Subcutaneous abdominal adipose tissue (tissue), 5 donors: ENCODE measurements around the gene SOS2.

Experiments
- H3K27ac ChIP-seq: one replicate; pipeline ENCODE4 v1.7.0; 2013; ENCODE audit warnings: low read depth, mild to moderate bottlenecking, inconsistent platforms, low read length, moderate library complexity
- H3K27me3 ChIP-seq, 5 donors: one replicate each; pipeline ENCODE4 v1.7.0; 2013; ENCODE audit warnings: low read length in 5 of 5, inconsistent platforms in 1 of 5; ENCODE audit not compliant: control insufficient read depth in 5 of 5, insufficient read depth in 4 of 5
- H3K36me3 ChIP-seq, 5 donors: one replicate each; pipeline ENCODE4 v1.7.0; 2013; ENCODE audit warnings: low read length in 5 of 5; ENCODE audit not compliant: control insufficient read depth in 5 of 5, insufficient read depth in 5 of 5
- H3K4me1 ChIP-seq, 5 donors: one replicate each; pipeline ENCODE4 v1.7.0; 2013; ENCODE audit warnings: low read length in 5 of 5, mild to moderate bottlenecking in 3 of 5, moderate library complexity in 1 of 5; ENCODE audit not compliant: control insufficient read depth in 5 of 5, insufficient read depth in 5 of 5
- H3K4me3 ChIP-seq, 5 donors: one replicate each; pipeline ENCODE4 v1.7.0; 2013; ENCODE audit warnings: low read length in 5 of 5, low read depth in 1 of 5
- H3K9ac ChIP-seq, 5 donors: one replicate each; pipeline ENCODE4 v1.7.0; 2013; ENCODE audit warnings: low read length in 5 of 5, mild to moderate bottlenecking in 4 of 5, moderate library complexity in 3 of 5
- H3K9me3 ChIP-seq, 5 donors: one replicate each; pipeline ENCODE4 v1.7.0; 2013; ENCODE audit warnings: low read length in 5 of 5; ENCODE audit not compliant: control insufficient read depth in 5 of 5
- donor health status: healthy.
- donor health status: healthy.
- donor health status: healthy.
- donor health status: healthy.
- donor health status: healthy.

The SOS2 gene

DNA sequence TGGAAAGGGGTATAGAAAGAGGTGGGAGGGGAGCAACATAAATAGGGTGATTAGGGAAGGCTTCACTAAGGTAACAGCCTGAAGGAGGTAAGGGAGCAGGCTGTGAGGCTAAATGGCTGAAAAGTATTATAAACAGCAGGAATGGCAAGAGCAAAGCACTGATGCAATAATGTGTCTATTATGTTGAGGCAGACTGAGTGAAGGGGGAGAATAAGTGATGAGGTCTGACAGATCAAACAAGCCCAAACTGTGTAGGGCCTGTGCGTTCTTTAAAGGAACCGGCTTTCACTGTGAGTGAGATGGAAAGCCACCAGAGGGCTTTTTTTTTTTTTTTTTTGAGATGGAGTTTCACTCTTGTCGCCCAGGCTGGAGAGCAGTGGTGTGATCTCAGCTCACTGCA is 108.3 kb downstream of the SOS2 start:
- H3K9me3 ChIP-seq, result no peaks in the 10 kb centered on the region
- H3K4me1 ChIP-seq, result peaks cover 0 to 7% (median 0%) of the 10 kb centered on the region in 5 donors
- H3K4me3 ChIP-seq, result no peak overlapping the region
- peaks cover 13 to 32% (median 16%) of the 10 kb centered on the region in 5 donors for H3K36me3 ChIP-seq
- H3K27me3 ChIP-seq, result no peaks in the 10 kb centered on the region
- no peak overlapping the region for H3K27ac ChIP-seq
- no peak overlapping the region for H3K9ac ChIP-seq

DNA sequence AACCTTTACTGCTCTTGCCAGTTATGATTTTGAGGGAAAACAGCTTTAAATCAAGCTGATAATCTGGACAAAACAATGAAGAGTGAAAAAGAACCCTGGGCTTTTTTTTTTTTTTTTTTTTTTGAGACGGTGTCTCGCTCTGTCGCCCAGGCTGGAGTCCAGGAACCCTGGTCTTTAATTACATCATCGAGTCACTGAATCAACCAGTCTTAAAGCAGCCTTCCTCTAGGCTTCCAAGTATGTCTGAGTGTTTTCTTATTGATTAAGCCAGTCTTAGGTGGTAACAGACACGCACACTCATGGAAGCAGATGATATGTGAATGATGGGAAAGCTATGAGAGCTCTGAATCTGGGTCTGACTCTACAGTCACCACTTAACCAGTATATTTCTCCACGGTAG is 109.1 kb downstream of the SOS2 start:
- Histone ChIP-seq H3K9ac (no peak overlapping the region), H3K9me3 (no peaks in the 10 kb centered on the region), H3K36me3 (peaks cover 10 to 30% (median 17%) of the 10 kb centered on the region in 5 donors), H3K27ac (no peak overlapping the region), H3K4me3 (no peak overlapping the region), H3K27me3 (no peaks in the 10 kb centered on the region), H3K4me1 (peaks cover 0 to 7% (median under 1%) of the 10 kb centered on the region in 5 donors)

DNA sequence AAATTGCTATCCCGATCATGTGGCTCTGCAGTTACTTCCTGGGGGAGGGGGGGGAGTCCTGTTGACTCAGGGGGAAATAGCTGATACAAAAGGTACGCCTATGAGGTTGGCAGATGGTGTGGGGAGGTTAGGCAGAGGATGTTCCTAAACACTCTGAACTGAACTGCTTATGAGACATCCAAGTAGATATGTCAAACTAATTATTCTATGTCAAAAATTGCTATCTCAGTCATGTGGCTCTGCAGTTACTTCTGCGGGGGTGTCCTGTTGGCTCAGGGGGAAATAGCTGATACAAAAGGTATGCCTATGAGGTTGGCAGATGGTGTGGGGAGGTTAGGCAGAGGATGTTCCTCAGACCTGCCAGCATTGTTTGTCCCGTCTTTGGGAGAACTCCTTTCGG is 109.9 kb downstream of the SOS2 start:
- H3K27me3 ChIP-seq, result no peaks in the 10 kb centered on the region
- H3K9ac ChIP-seq, result no peak overlapping the region
- peaks cover 10 to 30% (median 17%) of the 10 kb centered on the region in 5 donors for H3K36me3 ChIP-seq
- H3K9me3 ChIP-seq, result no peaks in the 10 kb centered on the region
- no peak overlapping the region for H3K27ac ChIP-seq
- H3K4me3 ChIP-seq, result no peak overlapping the region
- peaks cover 0 to 13% (median 6%) of the 10 kb centered on the region in 5 donors for H3K4me1 ChIP-seq

DNA sequence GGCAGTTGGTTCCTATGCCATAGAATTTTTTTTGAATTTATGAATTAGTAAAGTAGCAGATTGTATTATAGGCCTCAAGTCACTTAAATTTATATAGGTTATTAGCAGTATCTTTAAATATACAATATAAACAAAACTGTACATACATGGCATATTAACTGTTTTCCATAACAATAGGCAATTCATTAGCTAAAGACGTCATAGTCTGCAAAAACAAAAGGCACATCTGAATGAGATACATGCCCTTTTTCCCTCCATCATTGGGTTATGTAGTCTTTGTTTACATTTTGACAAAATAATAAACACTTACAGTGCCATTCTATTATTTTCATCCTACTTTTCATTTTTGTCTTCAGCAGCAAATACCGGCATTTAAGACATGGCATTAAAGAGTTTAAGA is 113.9 kb downstream of the SOS2 start:
- H3K36me3 ChIP-seq, result peaks cover 12 to 30% (median 21%) of the 10 kb centered on the region in 5 donors
- H3K27ac ChIP-seq, result no peak overlapping the region
- peaks cover 3 to 20% (median 16%) of the 10 kb centered on the region in 5 donors for H3K4me1 ChIP-seq
- no peak overlapping the region for H3K9ac ChIP-seq
- H3K27me3 ChIP-seq, result no peaks in the 10 kb centered on the region
- H3K9me3 ChIP-seq, result no peaks in the 10 kb centered on the region
- no peak overlapping the region for H3K4me3 ChIP-seq

DNA sequence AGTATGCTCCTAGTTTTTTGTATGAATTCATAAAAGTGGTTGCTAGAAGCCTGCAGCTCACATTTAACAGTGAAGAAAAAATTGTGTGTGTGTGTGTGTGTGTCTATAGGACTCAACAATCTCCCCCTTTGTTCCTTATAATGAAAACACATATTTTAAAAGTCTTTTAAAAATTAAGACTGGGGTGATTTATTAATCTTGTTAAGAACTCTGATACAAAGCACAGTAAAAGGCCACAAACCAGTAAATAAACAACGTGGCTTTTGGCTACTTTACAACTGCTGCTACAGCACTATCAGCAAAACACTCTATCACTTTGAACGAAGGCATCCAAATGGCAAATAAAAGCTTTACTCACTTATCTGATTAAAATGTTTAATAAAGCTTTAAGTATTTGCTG is 114.4 kb downstream of the SOS2 start:
- Histone ChIP-seq H3K36me3 (peaks cover 13 to 35% (median 24%) of the 10 kb centered on the region in 5 donors), H3K4me3 (peak overlapping the region; percentile 64 to 96 (median 95)), H3K9ac (peak overlapping the region; percentile 63 to 90 (median 85)), H3K4me1 (peaks cover 3 to 18% (median 16%) of the 10 kb centered on the region in 5 donors), H3K9me3 (no peaks in the 10 kb centered on the region), H3K27ac (peak overlapping the region; percentile 90), H3K27me3 (no peaks in the 10 kb centered on the region)

DNA sequence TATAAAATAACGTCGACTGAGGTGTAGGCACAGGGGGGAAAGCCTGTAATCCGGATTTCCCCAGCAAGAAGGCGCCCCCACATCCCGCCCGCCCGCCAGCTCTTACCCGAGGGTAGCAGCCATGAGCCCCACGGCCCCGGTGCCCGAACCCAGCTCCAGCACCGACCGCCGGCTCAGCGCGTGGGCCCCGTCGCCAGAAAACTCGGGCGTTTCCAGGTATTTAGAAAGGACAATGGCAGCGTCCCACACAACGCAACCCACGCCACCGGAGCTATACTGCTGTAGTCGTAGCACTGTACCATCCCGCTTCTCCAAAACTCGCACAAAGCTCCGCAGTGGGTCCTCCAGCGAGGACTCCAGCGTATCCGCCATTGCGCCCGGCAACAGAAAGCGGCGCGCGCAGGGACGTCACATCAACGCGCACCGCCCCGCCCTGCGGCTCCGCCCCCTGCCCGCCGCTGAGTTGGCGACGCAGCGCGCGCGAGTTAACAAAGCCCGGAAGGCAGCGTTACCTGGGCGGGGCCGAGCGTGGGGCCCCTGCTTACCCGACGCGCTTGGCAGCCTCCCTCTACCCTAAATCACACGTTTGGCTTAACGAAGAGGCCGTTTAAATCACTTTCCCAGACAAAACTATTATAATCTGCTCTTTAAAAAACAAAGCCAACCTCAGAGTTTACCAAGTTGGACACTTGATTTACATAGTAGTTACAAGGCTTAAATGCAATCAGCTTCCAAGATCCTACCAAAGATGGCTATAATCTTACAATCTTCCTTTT is 115.0 kb downstream of the SOS2 start, which contains the start of gene VCPKMT:
Gene VCPKMT (minus strand): TSS at position 392 of the 776 bp plus-strand sequence. CDS start 20 bp downstream, at position 372.
- Histone ChIP-seq H3K4me3 (peak within 1 kb of the TSS; percentile 88 to 96 (median 95)), H3K27ac (peak within 1 kb of the TSS; percentile 90), H3K27me3 (no peaks in the 10 kb centered on the region), H3K4me1 (peaks cover 3 to 18% (median 16%) of the 10 kb centered on the region in 5 donors), H3K9ac (peak within 1 kb of the TSS; percentile 63 to 93 (median 86)), H3K9me3 (no peaks in the 10 kb centered on the region), H3K36me3 (peaks cover 16 to 39% (median 30%) of the 10 kb centered on the region in 5 donors)

DNA sequence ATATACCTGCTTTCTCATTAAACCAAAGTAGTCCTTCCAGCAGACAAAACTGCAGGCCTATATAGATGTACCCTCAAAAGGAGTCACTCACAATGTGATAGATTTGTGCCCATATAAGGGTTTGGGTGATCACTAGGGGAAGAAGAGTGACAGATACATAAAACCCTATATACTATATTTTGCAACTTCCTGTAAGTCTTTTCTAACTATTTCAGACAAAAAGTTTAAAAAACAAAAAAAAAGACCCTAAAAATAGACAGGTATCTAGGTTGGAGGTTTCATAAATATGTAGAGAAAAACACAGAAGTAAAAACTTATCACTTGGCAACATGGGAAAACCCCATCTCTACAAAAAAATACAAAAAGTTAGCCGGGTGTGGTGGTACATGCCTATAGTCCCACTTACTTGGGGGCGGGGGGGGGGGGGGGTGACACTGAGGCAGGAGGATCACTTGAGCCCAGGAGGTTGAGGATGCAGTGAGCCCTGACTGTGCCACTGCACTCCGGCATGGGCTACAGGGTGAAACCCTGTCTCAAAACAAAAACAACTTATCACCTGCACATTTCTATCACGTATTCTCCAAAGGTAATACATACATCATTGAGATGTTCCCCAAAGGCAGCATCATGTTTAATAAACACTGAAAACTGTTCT is 117.9 kb downstream of the SOS2 start:
- Histone ChIP-seq H3K9me3 (no peaks in the 10 kb centered on the region), H3K27me3 (no peaks in the 10 kb centered on the region), H3K27ac (no peak overlapping the region), H3K4me3 (no peak overlapping the region), H3K9ac (no peak overlapping the region), H3K36me3 (peaks cover 29 to 60% (median 54%) of the 10 kb centered on the region in 5 donors), H3K4me1 (peaks cover 3 to 18% (median 16%) of the 10 kb centered on the region in 5 donors)

DNA sequence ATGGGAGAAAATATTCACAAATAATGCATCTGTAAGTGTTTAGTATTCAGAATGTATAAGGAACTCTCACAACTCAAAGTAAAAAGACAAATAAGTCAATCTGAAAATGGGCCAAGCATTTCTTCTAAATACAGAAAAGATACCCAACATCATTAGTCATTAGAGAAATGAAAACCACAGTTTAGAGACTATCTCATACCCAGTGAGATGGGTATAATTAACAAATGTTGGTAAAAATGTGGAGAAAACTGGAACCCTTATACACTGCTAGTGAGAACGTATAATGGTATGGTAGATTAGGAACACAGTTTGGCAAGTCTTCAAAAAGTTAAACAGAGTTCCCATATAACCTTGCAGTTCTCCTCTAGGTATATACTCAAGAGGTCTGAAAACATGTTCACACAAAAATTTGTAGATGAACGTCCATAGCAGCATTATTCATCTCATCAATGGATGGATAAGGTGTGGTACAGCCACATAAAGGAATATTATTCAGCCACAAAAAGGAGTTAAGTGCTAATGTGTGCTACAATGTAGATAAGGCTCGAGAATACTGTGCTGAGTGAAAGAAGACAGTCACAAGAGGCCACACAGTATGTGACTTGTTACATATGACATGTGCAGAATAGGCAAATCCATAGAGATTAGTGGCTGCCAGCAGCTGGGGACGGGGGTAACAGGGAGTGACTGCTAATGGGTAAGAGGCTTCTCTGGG is 120.9 kb downstream of the SOS2 start:
- Histone ChIP-seq H3K27ac (no peak overlapping the region), H3K4me1 (peaks cover under 1 to 11% (median 7%) of the 10 kb centered on the region in 5 donors), H3K27me3 (no peaks in the 10 kb centered on the region), H3K9me3 (no peaks in the 10 kb centered on the region), H3K36me3 (peaks cover 33 to 60% (median 55%) of the 10 kb centered on the region in 5 donors), H3K9ac (no peak overlapping the region), H3K4me3 (no peak overlapping the region)

DNA sequence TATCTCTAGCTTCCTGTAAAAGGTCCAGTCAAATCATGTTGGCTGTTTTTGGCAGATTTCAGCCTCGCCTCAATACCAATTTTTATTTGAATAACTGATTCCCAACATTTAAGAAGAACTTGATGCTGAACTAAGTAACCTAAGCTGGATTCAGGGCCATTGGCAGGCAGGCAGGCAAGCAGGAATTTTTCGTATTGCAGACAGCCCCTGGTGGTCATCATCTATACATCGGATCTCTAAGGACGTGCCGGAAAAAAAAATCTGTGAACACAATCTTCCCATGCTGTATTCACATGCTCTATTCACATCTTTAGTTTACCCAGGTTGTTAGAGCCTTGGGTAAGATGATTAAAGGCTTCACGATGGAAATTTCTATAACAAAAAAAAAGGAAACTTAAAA is 122.0 kb downstream of the SOS2 start:
- Histone ChIP-seq H3K27ac (no peak overlapping the region), H3K9ac (no peak overlapping the region), H3K4me3 (no peak overlapping the region), H3K36me3 (peaks cover 33 to 55% (median 52%) of the 10 kb centered on the region in 5 donors), H3K9me3 (no peaks in the 10 kb centered on the region), H3K27me3 (no peaks in the 10 kb centered on the region), H3K4me1 (peaks cover 0 to 6% (median 4%) of the 10 kb centered on the region in 5 donors)
